Activated gamma-delta T cell treated with Interleukin-2 at 50 U/mL for 16 hours (primary cell): ENCODE data around the gene P2RY14.
A peak's percentile ranks its signal among the peaks of the same experiment; 100 is the strongest.

Source experiments
- DNase-seq: peaks from one replicate; pipeline ENCODE4 v3.0.0-alpha.2; 2020

Gene P2RY14

GRCh38 chr3:151299006-151299405 lies 20.7 kb upstream of the P2RY14 start:
- DNase-seq: no peak

- no peak for DNase-seq
These were observed 19.1 kb upstream of the P2RY14 start for GRCh38 chr3:151297429-151297828.

- DNase-seq: no peak
These were observed 17.9 kb upstream of the P2RY14 start for GRCh38 chr3:151296226-151296625.

DNA sequence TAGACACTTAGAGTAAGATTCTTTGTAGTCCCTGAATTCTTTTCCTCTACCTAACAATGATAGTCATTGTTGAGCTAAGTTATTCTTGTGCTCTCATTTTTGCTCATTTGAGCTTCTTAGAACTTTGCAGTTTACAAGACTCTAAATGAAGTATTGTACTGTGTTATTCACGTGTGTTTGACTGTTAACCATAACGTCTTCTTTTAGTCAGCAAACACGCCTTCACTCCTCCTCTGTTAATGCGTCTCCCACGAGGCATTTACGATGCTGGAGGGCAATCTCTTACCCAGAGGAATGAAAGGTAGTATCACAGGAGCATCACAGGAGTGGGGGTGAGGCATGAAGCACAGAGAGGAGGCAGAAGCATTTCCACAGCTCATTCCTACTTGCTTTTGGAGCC lies 14.8 kb upstream of the P2RY14 start:
- DNase-seq: no peak

- no peak for DNase-seq
These were observed 12.3 kb upstream of the P2RY14 start for GRCh38 chr3:151290673-151291072.

GRCh38 chr3:151289445-151289844 lies 11.1 kb upstream of the P2RY14 start:
- no peak for DNase-seq

DNA sequence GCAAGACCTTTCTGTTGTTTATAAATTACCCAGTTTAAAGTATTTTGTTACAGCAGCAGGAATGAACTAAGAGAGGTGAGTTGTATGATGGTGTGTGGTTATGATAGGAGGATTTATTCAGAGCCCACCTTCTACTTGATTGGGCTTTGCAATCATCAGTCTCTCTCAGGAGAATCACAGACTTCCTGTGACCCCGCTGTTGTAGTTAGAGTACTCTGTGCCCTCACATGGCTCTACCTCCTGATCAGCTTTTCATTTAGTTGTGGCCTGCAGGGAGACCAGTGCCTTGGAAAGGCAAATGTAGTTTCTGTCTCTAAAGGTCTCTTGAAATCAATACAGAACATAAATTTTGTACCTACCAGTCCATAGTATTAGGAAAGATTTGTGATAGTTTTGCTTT lies 7.6 kb upstream of the P2RY14 start:
- DNase-seq: no peak

GRCh38 chr3:151283907-151284461 lies 5.6 kb upstream of the P2RY14 start:
- DNase-seq: no peak

- no peak for DNase-seq
These were observed 5.0 kb upstream of the P2RY14 start for GRCh38 chr3:151283387-151283786.

DNA sequence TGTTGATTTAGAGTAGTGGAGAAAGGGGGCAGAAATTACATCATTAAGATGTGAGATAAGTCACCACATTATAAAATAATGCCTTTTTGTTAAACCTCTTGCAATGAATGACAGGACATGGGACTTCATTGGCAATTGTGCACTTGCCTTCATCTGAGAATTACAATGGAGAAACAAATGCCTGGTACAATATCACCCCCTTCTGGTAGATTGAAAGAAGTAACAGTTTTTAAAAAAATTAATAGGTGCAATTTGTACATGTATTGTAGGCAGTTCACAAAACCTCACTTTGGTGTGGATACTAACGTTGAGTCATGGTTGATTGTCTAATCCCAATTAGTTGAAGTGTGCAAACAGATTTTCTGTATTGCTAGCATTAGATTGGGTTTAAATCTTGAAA lies 4.6 kb upstream of the P2RY14 start:
- no peak for DNase-seq

GRCh38 chr3:151281671-151282324 lies 3.5 kb upstream of the P2RY14 start:
- no peak for DNase-seq

DNA sequence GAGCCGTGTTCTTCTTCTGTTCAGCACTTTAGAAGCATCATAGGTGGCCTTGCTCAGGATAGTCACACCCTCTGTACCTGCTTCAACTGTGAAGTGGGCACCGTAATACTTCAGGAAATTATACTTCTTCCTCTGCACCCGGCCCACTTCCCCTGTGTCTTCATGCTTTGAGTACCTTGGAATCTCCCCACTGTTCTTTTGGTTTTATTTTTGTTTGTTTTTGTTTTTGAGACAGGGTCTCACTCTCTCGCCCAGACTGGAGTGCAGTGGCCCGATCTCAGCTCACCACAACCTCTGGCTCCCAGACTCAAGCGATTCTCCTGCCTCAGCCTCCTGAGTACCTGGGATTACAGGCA lies 1.7 kb downstream of the P2RY14 start:
- DNase-seq: peak; percentile 33

DNA sequence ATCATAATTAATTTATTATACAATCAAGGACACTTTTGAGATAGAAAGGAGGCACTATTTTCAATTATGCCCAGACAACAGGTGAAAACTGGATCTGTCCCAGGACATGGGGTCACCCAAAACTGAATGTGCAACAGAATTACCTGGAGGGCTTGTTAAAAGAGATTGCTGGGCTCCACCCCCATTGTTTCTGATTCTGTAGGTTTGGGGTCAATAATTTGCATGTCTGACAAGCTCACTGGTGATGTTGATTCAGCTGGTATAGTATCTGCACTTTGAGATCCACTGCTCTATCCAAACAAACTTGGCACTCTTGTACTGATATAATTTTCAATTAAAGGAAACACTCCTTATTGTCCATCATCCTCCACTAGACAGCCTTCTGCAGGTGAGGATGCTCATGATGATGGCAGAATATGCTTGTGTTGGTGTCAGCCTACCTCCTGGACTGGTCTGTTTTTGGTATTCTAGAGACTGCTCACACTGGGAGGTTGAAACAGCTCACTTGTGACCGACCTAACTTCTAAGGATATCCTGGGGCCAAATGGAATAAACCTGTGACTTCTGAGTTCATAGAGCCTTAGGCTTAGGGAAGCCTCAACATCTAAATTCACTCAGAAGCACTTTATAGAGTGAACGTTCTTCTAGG lies 2.2 kb downstream of the P2RY14 start:
- DNase-seq: no peak

- no peak for DNase-seq
These were observed 3.3 kb downstream of the P2RY14 start for GRCh38 chr3:151275091-151275490.

DNA sequence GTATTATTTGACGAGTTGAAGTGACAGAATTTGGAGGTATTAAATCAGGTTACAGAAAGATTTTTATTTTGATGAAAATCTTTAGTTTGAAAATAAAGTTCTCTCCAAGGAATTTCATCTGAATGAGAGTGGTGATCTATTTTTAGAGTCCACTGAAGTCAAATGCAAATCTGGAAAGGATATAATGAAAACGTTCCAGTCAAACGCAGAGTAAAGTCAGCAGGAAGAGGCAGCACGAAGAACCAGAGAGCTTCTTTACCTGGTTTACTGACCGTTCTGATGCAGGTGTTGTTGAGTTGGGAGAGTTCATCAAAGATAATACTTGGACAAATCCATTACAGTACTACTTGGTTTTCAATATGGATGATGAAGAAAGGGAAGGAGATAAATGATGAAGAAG lies 8.7 kb downstream of the P2RY14 start:
- no peak for DNase-seq

GRCh38 chr3:151268267-151269235 lies 9.8 kb downstream of the P2RY14 start:
- DNase-seq: peak; percentile 26

GRCh38 chr3:151267066-151267465 lies 11.3 kb downstream of the P2RY14 start:
- DNase-seq: no peak

DNA sequence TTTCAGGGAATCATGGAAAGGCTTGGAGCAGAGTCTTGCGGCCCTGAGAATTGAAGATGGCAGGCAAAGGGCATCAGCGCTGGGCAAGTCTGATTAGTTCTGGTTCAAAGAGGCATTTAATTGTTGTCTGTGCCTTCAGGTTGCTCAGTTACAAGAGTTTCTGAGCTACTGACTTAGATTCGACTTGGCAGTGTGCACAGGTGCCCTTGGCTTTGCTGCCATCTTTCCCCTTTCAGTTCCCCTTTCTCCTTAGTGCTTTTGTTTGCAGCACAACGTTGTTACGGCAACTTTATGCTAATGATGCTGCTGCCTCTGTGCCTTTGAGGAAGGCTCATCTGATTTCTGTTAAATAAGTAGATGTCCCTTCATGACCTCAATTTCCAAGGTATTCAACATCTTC lies 12.5 kb downstream of the P2RY14 start:
- DNase-seq: no peak

- no peak for DNase-seq
These were observed 13.2 kb downstream of the P2RY14 start for GRCh38 chr3:151265166-151265565.

DNA sequence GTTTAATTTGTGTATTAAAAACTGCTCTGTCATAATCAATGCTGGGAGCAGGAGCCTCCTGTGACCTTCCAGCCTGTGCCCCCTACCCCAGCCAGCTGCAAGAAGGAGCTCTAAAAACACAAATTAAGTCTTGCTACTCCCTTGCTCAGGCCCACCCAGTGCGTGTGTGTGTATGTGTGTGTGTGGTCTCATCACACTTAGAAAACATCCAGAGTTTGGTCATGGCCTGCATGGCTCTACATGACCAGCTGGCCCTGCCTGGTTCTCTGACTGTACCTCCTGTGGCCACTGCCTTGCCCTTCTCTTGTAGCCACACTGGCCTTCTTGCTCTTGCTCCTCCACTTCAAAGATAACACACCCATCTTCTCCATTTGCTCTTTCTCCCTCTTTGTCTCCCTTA lies 13.7 kb downstream of the P2RY14 start:
- DNase-seq: no peak

- no peak for DNase-seq
These were observed 15.3 kb downstream of the P2RY14 start for GRCh38 chr3:151262871-151263525.

GRCh38 chr3:151259664-151260063 lies 18.7 kb downstream of the P2RY14 start:
- DNase-seq: no peak

GRCh38 chr3:151256749-151257148 lies 21.6 kb downstream of the P2RY14 start:
- no peak for DNase-seq
